Activated T-helper 1 cell treated with anti-CD3 and anti-CD28 coated beads, Interleukin-12 subunit alpha, Interleukin-12 subunit beta, Interleukin-2, Interleukin-4 antibody, amounts not matched to agents 30 ng/mL and 10 ng/mL and 1 ng/mL, durations not matched to agents 14 hours and 24 hours and 36 hours (primary cell): ENCODE data around the gene USP19. TPM values are rescaled to one million over a fixed set of nuclear protein-coding genes. Genes with fewer than 3 reads are reported as not detected.

Experiments used
- DNase-seq: peaks from one replicate; pipeline ENCODE4 v3.0.0; 2021; ENCODE audit warnings: low spot score
- H3K27ac Mint-ChIP-seq: one replicate; pipeline ENCODE4 v1.8.0; 2021; ENCODE audit warnings: mild to moderate bottlenecking, mixed read lengths
- H3K27me3 Mint-ChIP-seq: one replicate; pipeline ENCODE4 v1.8.0; 2022; ENCODE audit warnings: mild to moderate bottlenecking, moderate library complexity, mixed read lengths; ENCODE audit not compliant: insufficient read depth
- H3K36me3 Mint-ChIP-seq: one replicate; pipeline ENCODE4 v1.8.0; 2021; ENCODE audit warnings: low read depth, mixed read lengths
- H3K4me1 Mint-ChIP-seq: one replicate; pipeline ENCODE4 v1.8.0; 2021; ENCODE audit warnings: low read depth, mixed read lengths
- H3K4me3 Mint-ChIP-seq: one replicate; pipeline ENCODE4 v1.8.0; 2021; ENCODE audit warnings: mild to moderate bottlenecking, moderate library complexity, mixed read lengths
- H3K9me3 Mint-ChIP-seq: one replicate; pipeline ENCODE4 v1.8.0; 2021; ENCODE audit warnings: mixed read lengths
- intact Hi-C: fragments of 100-400 bp; cut with micrococcal nuclease; formaldehyde crosslinking; loops from one replicate; pipeline ENCODE4 v1.15.1; 2024
- total RNA-seq: library from RNA; stranded (reverse); gene quantifications from 2 replicates; pipeline ENCODE4 v1.2.3, GENCODE V29; 2022

Gene USP19
- total RNA-seq, 1 donor from 2014 or later, result 57.7 TPM

- H3K27ac Mint-ChIP-seq, result no peak overlapping the region
- H3K4me3 Mint-ChIP-seq, result no peak overlapping the region
- no peak for DNase-seq
- no peaks in the 10 kb centered on the region for H3K4me1 Mint-ChIP-seq
- H3K36me3 Mint-ChIP-seq, result no peaks in the 10 kb centered on the region
- H3K27me3 Mint-ChIP-seq, result peaks cover 5% of the 10 kb centered on the region
- H3K9me3 Mint-ChIP-seq, result no peaks in the 10 kb centered on the region
- intact Hi-C loops, result no loop called here
Measured at GRCh38 chr3:49131040-49131439, 10.4 kb upstream of the USP19 start.

- H3K36me3 Mint-ChIP-seq, result no peaks in the 10 kb centered on the region
- H3K4me1 Mint-ChIP-seq, result no peaks in the 10 kb centered on the region
- no peak for DNase-seq
- H3K9me3 Mint-ChIP-seq, result no peaks in the 10 kb centered on the region
- intact Hi-C loops, result loop anchor here (10.0 kb wide), 1 partner anchor 660 kb away; the partner anchor contains the start of gene IP6K1
- H3K4me3 Mint-ChIP-seq, result no peak overlapping the region
- H3K27me3 Mint-ChIP-seq, result peaks cover 1% of the 10 kb centered on the region
- H3K27ac Mint-ChIP-seq, result no peak overlapping the region
Measured at GRCh38 chr3:49124991-49125670, 4.5 kb upstream of the USP19 start.

GRCh38 chr3:49124203-49124602, 3.6 kb upstream of the USP19 start:
- Mint-ChIP-seq H3K36me3 (no peaks in the 10 kb centered on the region), H3K4me1 (peaks cover 6% of the 10 kb centered on the region), H3K27me3 (peaks cover 1% of the 10 kb centered on the region), H3K4me3 (no peak overlapping the region), H3K27ac (no peak overlapping the region), H3K9me3 (no peaks in the 10 kb centered on the region)
- intact Hi-C loops, result loop anchor here (10.0 kb wide), 1 partner anchor 661 kb away; the partner anchor contains the start of gene IP6K1
- DNase-seq, result no peak

- H3K27ac Mint-ChIP-seq, result no peak overlapping the region
- no peak for DNase-seq
- H3K4me3 Mint-ChIP-seq, result no peak overlapping the region
- H3K27me3 Mint-ChIP-seq, result peaks cover 1% of the 10 kb centered on the region
- H3K4me1 Mint-ChIP-seq, result peaks cover 10% of the 10 kb centered on the region
- intact Hi-C loops, result loop anchor here (10.0 kb wide), 1 partner anchor 661 kb away; the partner anchor contains the start of gene IP6K1
- no peaks in the 10 kb centered on the region for H3K9me3 Mint-ChIP-seq
- H3K36me3 Mint-ChIP-seq, result peaks cover 3% of the 10 kb centered on the region
Measured at GRCh38 chr3:49123687-49124086, 3.1 kb upstream of the USP19 start.

GRCh38 chr3:49122886-49123545, 2.4 kb upstream of the USP19 start:
- intact Hi-C loops, result loop anchor here (10.0 kb wide), 1 partner anchor 662 kb away; the partner anchor contains the start of gene IP6K1
- peaks cover 3% of the 10 kb centered on the region for H3K36me3 Mint-ChIP-seq
- peaks cover 1% of the 10 kb centered on the region for H3K27me3 Mint-ChIP-seq
- peaks cover 10% of the 10 kb centered on the region for H3K4me1 Mint-ChIP-seq
- no peak overlapping the region for H3K27ac Mint-ChIP-seq
- no peaks in the 10 kb centered on the region for H3K9me3 Mint-ChIP-seq
- H3K4me3 Mint-ChIP-seq, result no peak overlapping the region
- no peak for DNase-seq

GRCh38 chr3:49122451-49122850, 1.8 kb upstream of the USP19 start:
- peaks cover 1% of the 10 kb centered on the region for H3K27me3 Mint-ChIP-seq
- peaks cover 10% of the 10 kb centered on the region for H3K4me1 Mint-ChIP-seq
- H3K27ac Mint-ChIP-seq, result peak overlapping the region; percentile 82
- intact Hi-C loops, result loop anchor here (10.0 kb wide), 1 partner anchor 662 kb away; the partner anchor contains the start of gene IP6K1
- H3K36me3 Mint-ChIP-seq, result peaks cover 6% of the 10 kb centered on the region
- no peak overlapping the region for H3K4me3 Mint-ChIP-seq
- no peak for DNase-seq
- H3K9me3 Mint-ChIP-seq, result no peaks in the 10 kb centered on the region

GRCh38 chr3:49122022-49122421, 1.4 kb upstream of the USP19 start:
- peaks cover 9% of the 10 kb centered on the region for H3K36me3 Mint-ChIP-seq
- DNase-seq, result no peak
- intact Hi-C loops, result loop anchor here (10.0 kb wide), 1 partner anchor 663 kb away; the partner anchor contains the start of gene IP6K1
- peaks cover 10% of the 10 kb centered on the region for H3K4me1 Mint-ChIP-seq
- no peaks in the 10 kb centered on the region for H3K9me3 Mint-ChIP-seq
- H3K27ac Mint-ChIP-seq, result peak overlapping the region; percentile 82
- H3K27me3 Mint-ChIP-seq, result peaks cover 1% of the 10 kb centered on the region
- peak overlapping the region; percentile 59 for H3K4me3 Mint-ChIP-seq

- Mint-ChIP-seq H3K27ac (peak overlapping the region; percentile 82), H3K36me3 (peaks cover 13% of the 10 kb centered on the region), H3K9me3 (no peaks in the 10 kb centered on the region), H3K4me1 (peaks cover 10% of the 10 kb centered on the region), H3K27me3 (peaks cover 1% of the 10 kb centered on the region), H3K4me3 (peak overlapping the region; percentile 90)
- intact Hi-C loops, result loop anchor here (2.0 to 10.0 kb wide), 3 partner anchors 220 to 664 kb away; partner anchors contain the start of genes IP6K1, TCTA and USP4
- DNase-seq, result no peak
Measured at GRCh38 chr3:49121132-49121736, 611 bp upstream of the USP19 start.

GRCh38 chr3:49120096-49120437, 556 bp downstream of the USP19 start:
- Mint-ChIP-seq H3K9me3 (no peaks in the 10 kb centered on the region), H3K36me3 (peaks cover 24% of the 10 kb centered on the region), H3K27me3 (peaks cover 1% of the 10 kb centered on the region), H3K4me3 (peak overlapping the region; percentile 90), H3K4me1 (peaks cover 10% of the 10 kb centered on the region), H3K27ac (peak overlapping the region; percentile 88)
- DNase-seq, result no peak
- intact Hi-C loops, result loop anchor here (1.0 to 10.0 kb wide), 11 partner anchors 16 to 736 kb away; partner anchors contain the start of genes CCDC71, DAG1, IP6K1 and IP6K2

- no peaks in the 10 kb centered on the region for H3K9me3 Mint-ChIP-seq
Measured at GRCh38 chr3:49119439-49119838, 1.2 kb downstream of the USP19 start.

GRCh38 chr3:49119036-49119435, 1.6 kb downstream of the USP19 start:
- Mint-ChIP-seq H3K4me3 (peak overlapping the region; percentile 90), H3K27me3 (no peaks in the 10 kb centered on the region)

More at GRCh38 chr3:49119439-49119838, 1.2 kb downstream of the USP19 start:
- Mint-ChIP-seq H3K4me3 (peak overlapping the region; percentile 90), H3K27me3 (no peaks in the 10 kb centered on the region), H3K4me1 (peaks cover 10% of the 10 kb centered on the region), H3K36me3 (peaks cover 26% of the 10 kb centered on the region), H3K27ac (peak overlapping the region; percentile 88)
- DNase-seq, result no peak
- intact Hi-C loops, result no loop called here

GRCh38 chr3:49112262-49112661, 8.4 kb downstream of the USP19 start:
- H3K36me3 Mint-ChIP-seq, result peaks cover 52% of the 10 kb centered on the region
- H3K9me3 Mint-ChIP-seq, result no peaks in the 10 kb centered on the region

More at GRCh38 chr3:49119036-49119435, 1.6 kb downstream of the USP19 start:
- Mint-ChIP-seq H3K4me1 (peaks cover 10% of the 10 kb centered on the region), H3K36me3 (peaks cover 26% of the 10 kb centered on the region), H3K9me3 (no peaks in the 10 kb centered on the region), H3K27ac (no peak overlapping the region)
- no peak for DNase-seq
- intact Hi-C loops, result no loop called here

More at GRCh38 chr3:49112262-49112661, 8.4 kb downstream of the USP19 start:
- intact Hi-C loops, result no loop called here
- H3K27ac Mint-ChIP-seq, result no peak overlapping the region
- H3K4me1 Mint-ChIP-seq, result no peaks in the 10 kb centered on the region
- H3K27me3 Mint-ChIP-seq, result no peaks in the 10 kb centered on the region
- no peak overlapping the region for H3K4me3 Mint-ChIP-seq
- DNase-seq, result no peak
